Adrenal gland (tissue), 12 donors: Measurements from ENCODE around the gene PSMB4. TPM values are rescaled to one million over a fixed set of nuclear protein-coding genes. Genes with fewer than 3 reads are reported as not detected.

Source experiments
- DNase-seq, 7 donors: peaks; one replicate each; pipeline ENCODE4 v3.0.0-alpha.2; 2019 to 2020
- H3K27ac ChIP-seq, 5 donors: fragments of 200-600 bp; sonication (generic) in 4 of 5; 1 replicate in 3 of 5; 2 replicates in 2 of 5; pipeline versions ENCODE4 v1.5.1 to v1.8.0; 2016 to 2020; ENCODE audit warnings: mild to moderate bottlenecking in 1 of 5
- H3K27me3 ChIP-seq: fragments of 200-600 bp; 2 replicates; pipeline ENCODE4 v1.8.0; 2021
- H3K36me3 ChIP-seq, 2 donors: fragments of 200-600 bp; replicated peaks in 1 of 2; 1 replicate in 1 of 2; 2 replicates in 1 of 2; pipeline versions ENCODE4 v1.5.1 to v1.8.0; 2018 to 2022
- H3K4me1 ChIP-seq, 2 donors: fragments of 200-600 bp; replicated peaks in 1 of 2; 1 replicate in 1 of 2; 2 replicates in 1 of 2; pipeline versions ENCODE4 v1.5.1 to v1.8.0; 2018 to 2021
- H3K4me3 ChIP-seq, 4 donors: fragments of 200-600 bp; sonication (generic) in 3 of 4; one replicate each; pipeline ENCODE4 v1.5.1; 2016 to 2018
- H3K9me3 ChIP-seq, 3 donors: fragments of 200-600 bp; sonication (generic) in 1 of 3; replicated peaks in 1 of 3; 1 replicate in 2 of 3; 2 replicates in 1 of 3; pipeline versions ENCODE4 v1.5.1 to v1.8.0; 2016 to 2021
- POLR2A ChIP-seq, 2 donors: fragments of 450-650 bp; IDR thresholded peaks; one replicate each; pipeline ENCODE4 v1.6.1; 2017; ENCODE audit warnings: antibody characterized with exemption in 2 of 2, mild to moderate bottlenecking in 2 of 2, moderate library complexity in 1 of 2
- WGBS, 4 donors: extraction: QIAGEN DNeasy Blood & Tissue Kit in 2 of 4; methylation state at CpG; one replicate each; pipeline versions ENCODE4 v1.1.5 to v1.1.7; 2013 to 2017; 5-methylcytosine and 5-hydroxymethylcytosine counted together
- intact Hi-C, 2 donors: fragments of 100-400 bp; cut with DNase I; formaldehyde crosslinking; loops; one replicate each; pipeline versions ENCODE4 v1.14.1 to v1.15.0; 2022 to 2023
- polyA plus RNA-seq, 3 donors: library from polyadenylated mRNA; stranded (reverse); fragments of 200-250 nt in 2 of 3; fragments of 350-450 nt in 1 of 3; fragmentation: Illumina TruSeq in 1 of 3; extraction: RNeasy Lipid Tissue Mini Kit (QIAGEN cat#74804) in 1 of 3; gene quantifications; one replicate each; pipeline ENCODE4 v1.2.3, GENCODE V29; 2013 to 2014
- total RNA-seq, 9 donors: library from RNA; depleted of rRNA in 4 of 9; stranded (reverse); fragments of >200 nt in 4 of 9; fragments of 120-200 nt in 1 of 9; fragmentation: NEBNext Ultra II Directional in 1 of 9; extraction: Animal tissue kit (Norgen Biotek cat#: 25700) in 1 of 9; gene quantifications; one replicate each; pipeline versions ENCODE4 v1.1.0 to v1.2.4, GENCODE V29; 2013 to 2023
- TF ChIP-seq, protein P1 (sequence below), 6 experiments: fragments of 450-650 bp in 4 of 6; fragments of 200-600 bp in 2 of 6; sonication (generic) in 1 of 6; IDR thresholded peaks; 1 replicate in 5 of 6; 2 replicates in 1 of 6; pipeline versions ENCODE4 v1.5.1 to v1.8.0; 2016 to 2021; ENCODE audit warnings: antibody characterized with exemption in 6 of 6, mild to moderate bottlenecking in 2 of 6, moderate library complexity in 1 of 6
- donor health status: healthy with polysubstance abuse.
- donor health status: Bipolar disorder and iron deficiency.
- donor health status: DM: yes; HTN: yes; CAD: no.
- donor health status: DM: no; HTN: no; CAD: no.
- donor health status: DM: no; HTN: no; CAD: no.
- donor health status: DM: yes; HTN: yes; CAD: no.

PSMB4 gene
- total and polyA plus RNA-seq, 12 donors: 204 to 634 (median 347) TPM

DNA sequence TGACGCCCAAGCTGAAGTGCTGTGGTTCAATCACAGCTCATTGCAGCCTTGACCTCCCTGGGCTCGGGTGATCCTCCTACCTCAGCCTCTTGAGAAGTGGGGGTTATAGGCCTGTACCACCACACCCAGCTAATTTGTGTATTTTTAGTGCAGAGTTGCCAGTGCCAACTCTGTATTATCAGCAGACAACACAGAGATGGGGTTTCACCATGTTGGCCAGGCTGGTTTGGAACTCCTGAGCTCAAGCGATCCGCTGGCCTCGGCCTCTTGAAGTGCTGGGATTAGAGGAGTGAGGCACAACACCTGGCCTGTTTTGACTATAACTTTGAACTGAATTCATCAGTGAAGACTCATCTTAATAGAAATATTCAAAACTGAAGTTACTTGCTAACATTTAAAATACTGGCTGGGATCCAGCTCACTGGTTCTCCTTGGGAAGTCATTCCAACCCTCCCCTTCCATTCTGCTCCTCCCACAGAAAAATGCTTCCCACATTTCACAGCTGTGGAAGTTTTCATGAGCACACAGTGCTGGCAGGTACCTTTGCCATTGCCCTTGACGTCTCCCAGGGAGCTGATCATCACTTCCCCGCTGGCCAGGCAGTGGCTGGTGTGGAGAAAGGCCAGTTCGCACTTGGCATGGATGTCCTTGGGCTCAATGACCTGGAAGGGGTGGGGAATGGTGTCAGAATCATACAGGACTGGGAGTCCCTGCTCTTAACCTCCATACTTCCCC, 31.5 kb upstream of the PSMB4 start:
- intact Hi-C loops: no loop called here
- H3K36me3 ChIP-seq: no peaks in the 10 kb centered on the region
- peak; percentile 73 to 93 (median 89) for DNase-seq
- WGBS, 4 donors: 39 to 61% (median 51%) methylated on average over 7 to 8 of the region's 8 CpGs
- H3K4me3 ChIP-seq: no peak overlapping the region
- peak overlapping the region in 4 of 5 donors; percentile 60 to 85 (median 70) for H3K27ac ChIP-seq
- no peaks in the 10 kb centered on the region for H3K27me3 ChIP-seq
- H3K9me3 ChIP-seq: no peaks in the 10 kb centered on the region
- TF ChIP-seq POLR2A (IDR thresholded peaks at IDR 0.05): no peak
- TF ChIP-seq, protein P1, sequence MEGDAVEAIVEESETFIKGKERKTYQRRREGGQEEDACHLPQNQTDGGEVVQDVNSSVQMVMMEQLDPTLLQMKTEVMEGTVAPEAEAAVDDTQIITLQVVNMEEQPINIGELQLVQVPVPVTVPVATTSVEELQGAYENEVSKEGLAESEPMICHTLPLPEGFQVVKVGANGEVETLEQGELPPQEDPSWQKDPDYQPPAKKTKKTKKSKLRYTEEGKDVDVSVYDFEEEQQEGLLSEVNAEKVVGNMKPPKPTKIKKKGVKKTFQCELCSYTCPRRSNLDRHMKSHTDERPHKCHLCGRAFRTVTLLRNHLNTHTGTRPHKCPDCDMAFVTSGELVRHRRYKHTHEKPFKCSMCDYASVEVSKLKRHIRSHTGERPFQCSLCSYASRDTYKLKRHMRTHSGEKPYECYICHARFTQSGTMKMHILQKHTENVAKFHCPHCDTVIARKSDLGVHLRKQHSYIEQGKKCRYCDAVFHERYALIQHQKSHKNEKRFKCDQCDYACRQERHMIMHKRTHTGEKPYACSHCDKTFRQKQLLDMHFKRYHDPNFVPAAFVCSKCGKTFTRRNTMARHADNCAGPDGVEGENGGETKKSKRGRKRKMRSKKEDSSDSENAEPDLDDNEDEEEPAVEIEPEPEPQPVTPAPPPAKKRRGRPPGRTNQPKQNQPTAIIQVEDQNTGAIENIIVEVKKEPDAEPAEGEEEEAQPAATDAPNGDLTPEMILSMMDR (IDR thresholded peaks at IDR 0.05): no peak
- peaks cover 23 to 32% of the 10 kb centered on the region in 2 donors for H3K4me1 ChIP-seq

DNA sequence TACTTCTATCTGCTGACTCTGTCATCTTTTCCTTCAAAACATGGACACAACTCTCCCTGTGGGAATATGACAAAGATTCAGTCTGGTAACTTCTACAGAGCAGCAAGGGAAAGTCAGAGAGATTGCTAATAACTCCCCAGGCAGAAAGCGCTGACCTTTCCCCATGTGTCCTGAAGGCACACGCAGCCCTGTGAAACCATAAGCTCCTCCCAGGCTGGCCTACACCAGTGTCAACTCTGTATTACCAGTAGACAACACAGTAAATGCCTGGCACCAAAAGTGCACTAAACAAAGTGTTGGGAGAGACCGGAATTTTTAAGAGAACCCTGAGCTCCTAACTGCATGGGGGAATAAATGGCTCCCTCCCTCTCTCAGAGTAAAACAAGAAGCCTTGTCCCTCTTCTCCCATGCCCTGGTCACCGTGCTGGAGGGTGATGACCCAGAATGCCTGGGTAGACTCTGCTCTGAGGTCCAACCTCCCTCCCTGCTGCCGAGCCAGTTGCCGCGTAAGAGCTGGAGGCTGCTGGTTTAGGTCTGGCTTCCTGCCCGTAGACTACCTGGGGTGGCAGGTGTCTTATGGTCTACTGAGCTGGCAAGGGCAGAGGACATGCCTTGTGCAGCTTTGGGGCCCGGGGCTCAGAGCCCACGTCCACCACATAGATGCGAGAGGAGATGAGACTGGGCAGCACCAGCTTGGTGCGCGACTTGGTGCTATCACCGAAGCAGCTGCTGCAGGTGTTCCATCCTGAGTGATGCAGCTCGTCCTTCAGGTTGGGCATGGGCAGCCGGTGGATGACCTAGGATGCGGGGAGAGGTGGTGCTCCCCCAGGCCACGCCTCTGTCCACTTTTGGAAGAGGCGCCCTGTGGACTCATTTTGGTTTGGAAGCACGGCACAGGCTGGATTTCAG, 30.7 kb upstream of the PSMB4 start:
- H3K27ac ChIP-seq: peak overlapping the region in 4 of 5 donors; percentile 60 to 85 (median 70)
- no peaks in the 10 kb centered on the region for H3K27me3 ChIP-seq
- no peak for TF ChIP-seq POLR2A (IDR thresholded peaks at IDR 0.05)
- TF ChIP-seq, protein P1 (IDR thresholded peaks at IDR 0.05): no peak
- intact Hi-C loops: no loop called here
- peak in 3 of 7 donors; percentile 42 to 58 (median 50) for DNase-seq
- peaks cover 23 to 32% of the 10 kb centered on the region in 2 donors for H3K4me1 ChIP-seq
- H3K36me3 ChIP-seq: no peaks in the 10 kb centered on the region
- WGBS, 4 donors: 30 to 94% (median 88%) methylated on average over 2 to 20 of the region's 20 CpGs
- H3K4me3 ChIP-seq: no peak overlapping the region
- H3K9me3 ChIP-seq: no peaks in the 10 kb centered on the region

DNA sequence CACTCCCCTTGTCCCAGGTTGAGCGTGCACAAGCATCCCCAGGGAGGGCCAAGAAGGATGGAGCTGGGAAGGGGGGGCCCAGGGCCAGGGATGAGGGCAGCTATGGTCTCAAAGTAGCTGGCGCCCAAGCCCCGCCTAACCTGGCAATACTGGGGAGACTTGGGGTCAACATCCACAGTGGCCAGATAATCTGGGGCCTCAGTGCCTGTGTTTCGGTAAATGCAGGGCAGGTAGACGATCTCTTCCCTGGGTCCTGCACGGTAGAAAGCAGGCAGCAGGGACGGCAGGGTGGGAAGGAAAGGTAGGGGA, 30.1 kb upstream of the PSMB4 start:
- Histone ChIP-seq H3K4me3 (no peak overlapping the region), H3K4me1 (peaks cover 23 to 32% of the 10 kb centered on the region in 2 donors), H3K27ac (peak overlapping the region in 1 of 5 donors; percentile 85), H3K36me3 (no peaks in the 10 kb centered on the region), H3K9me3 (no peaks in the 10 kb centered on the region), H3K27me3 (no peaks in the 10 kb centered on the region)
- DNase-seq: no peak
- intact Hi-C loops: no loop called here
- 87 to 92% (median 89%) methylated on average over 6 to 7 of the region's 7 CpGs for WGBS, 4 donors
- TF ChIP-seq POLR2A (IDR thresholded peaks at IDR 0.05): no peak
- TF ChIP-seq, protein P1 (IDR thresholded peaks at IDR 0.05): no peak

DNA sequence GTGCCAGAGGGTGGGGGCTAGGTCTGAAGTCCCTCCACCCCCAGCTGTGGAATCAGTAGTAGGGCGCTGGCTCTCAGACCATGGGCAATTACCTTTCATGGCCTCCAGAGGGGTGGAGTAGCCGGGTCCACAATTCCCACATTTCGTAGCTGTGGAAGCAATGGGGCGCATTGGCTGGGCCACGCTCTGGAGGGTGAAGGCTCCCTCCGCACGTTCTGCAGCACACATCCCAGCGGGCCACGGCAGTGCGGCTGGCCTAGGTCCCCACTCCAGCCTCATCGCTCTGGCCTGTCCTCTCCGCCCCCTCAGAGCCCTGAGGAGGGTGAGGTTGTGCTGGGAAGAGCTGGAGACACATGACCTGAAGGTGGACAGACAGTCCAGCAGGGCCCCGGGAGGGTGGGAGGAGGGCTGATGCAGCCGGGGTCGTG, 29.7 kb upstream of the PSMB4 start:
- Histone ChIP-seq H3K27ac (peak overlapping the region in 1 of 5 donors; percentile 85), H3K4me1 (peaks cover 23 to 32% of the 10 kb centered on the region in 2 donors), H3K4me3 (no peak overlapping the region), H3K36me3 (no peaks in the 10 kb centered on the region), H3K9me3 (no peaks in the 10 kb centered on the region), H3K27me3 (no peaks in the 10 kb centered on the region)
- 83 to 96% (median 86%) methylated on average over 3 to 15 of the region's 15 CpGs for WGBS, 4 donors
- TF ChIP-seq, protein P1 (IDR thresholded peaks at IDR 0.05): no peak
- no peak for DNase-seq
- intact Hi-C loops: no loop called here
